GM18498 (cell line): ENCODE results near the gene ESYT2.
"Not testable (repeated sequence)": the region's sequence is repeated elsewhere in the genome, so short reads cannot be mapped to it uniquely, and the experiment has no call there.

ENCODE experiments used
- ATAC-seq: cut with Tn5 transposase; IDR thresholded peaks from one replicate; pipeline ENCODE4 v1.9.1; 2021; ENCODE audit warnings: mild to moderate bottlenecking, moderate library complexity; ENCODE audit not compliant: unreplicated experiment

Gene ESYT2

DNA sequence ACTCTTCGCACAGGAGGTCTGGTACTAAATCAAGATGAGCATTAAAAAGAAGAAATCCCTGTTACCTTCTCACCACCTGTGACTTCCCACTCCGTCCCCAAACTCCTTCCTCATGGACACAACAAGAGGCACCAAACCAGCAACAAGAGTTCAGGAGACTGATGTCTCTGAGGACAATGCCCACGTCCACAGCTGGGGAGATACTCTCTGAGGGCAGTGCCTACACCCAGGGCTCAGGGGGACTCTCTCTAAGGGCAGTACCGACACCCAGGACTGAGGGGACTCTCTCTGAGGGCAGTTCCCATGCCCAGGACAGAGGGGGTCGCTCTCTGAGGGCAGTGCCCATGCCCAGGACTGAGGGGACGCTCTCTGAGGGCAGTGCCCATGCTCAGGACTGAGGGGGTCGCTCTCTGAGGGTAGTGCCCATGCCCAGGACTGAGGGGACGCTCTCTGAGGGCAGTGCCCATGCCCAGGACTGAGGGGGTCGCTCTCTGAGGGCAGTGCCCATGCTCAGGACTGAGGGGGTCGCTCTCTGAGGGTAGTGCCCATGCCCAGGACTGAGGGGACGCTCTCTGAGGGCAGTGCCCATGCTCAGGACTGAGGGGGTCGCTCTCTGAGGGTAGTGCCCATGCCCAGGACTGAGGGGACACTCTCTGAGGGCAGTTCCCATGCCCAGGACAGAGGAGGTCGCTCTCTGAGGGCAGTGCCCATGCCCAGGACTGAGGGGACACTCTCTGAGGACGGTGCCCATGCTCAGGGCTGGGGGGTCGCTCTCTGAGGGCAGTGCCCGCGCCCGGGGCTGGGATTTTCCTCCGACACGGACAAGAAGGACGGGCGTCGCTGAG lies 125.4 kb downstream of the ESYT2 start:
- not testable (repeated sequence) for ATAC-seq

- ATAC-seq, result no peak
Observed at GRCh38 chr7:158702944-158703343, 126.4 kb downstream of the ESYT2 start.

- no peak for ATAC-seq
Observed at GRCh38 chr7:158702196-158702595, 127.1 kb downstream of the ESYT2 start.

GRCh38 chr7:158700008-158700407 lies 129.3 kb downstream of the ESYT2 start:
- ATAC-seq, result no peak

DNA sequence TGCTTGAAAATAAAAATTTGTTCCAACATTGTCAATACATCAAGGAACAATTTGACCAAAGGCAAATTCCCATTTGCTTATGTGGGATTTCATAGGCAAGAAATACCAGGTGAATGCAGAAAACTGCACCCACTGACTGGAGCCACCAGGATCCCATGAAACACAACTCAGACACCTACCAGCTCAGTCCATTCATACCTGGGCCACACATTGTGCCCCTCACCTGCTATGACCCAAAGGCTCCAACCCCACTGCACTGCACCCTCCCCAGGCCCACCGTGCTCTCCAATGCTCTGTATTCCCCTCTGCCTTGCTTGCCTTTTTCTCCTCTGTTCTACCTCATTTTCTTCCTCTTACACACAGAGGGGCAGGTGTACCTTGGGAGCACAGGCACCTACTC lies 130.0 kb downstream of the ESYT2 start:
- ATAC-seq, result no peak

DNA sequence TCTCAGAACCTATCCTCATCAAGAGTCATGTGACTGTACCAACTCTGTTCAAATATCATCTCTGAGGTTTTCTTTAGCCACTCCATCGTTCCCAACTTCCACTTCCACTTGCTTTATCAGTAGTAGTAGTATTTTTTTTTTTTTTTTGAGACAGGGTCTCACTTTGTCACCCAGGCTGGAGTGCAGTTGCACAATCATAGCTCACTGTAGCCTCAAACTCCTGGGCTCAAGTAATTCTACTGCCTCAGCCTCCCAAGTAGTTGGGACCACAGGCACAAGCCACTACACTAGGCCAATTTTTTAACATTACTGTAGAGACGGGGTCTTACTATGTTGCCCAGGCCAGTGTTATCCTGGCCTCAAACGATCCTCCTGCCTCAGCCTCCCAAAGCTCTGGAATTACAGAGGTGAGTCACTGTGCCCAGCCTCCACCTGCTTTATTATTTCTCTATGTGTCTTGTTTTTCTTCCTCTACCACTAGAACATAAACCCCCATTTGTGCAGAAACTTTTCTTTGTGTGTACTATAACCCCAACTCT lies 130.6 kb downstream of the ESYT2 start:
- no peak for ATAC-seq

DNA sequence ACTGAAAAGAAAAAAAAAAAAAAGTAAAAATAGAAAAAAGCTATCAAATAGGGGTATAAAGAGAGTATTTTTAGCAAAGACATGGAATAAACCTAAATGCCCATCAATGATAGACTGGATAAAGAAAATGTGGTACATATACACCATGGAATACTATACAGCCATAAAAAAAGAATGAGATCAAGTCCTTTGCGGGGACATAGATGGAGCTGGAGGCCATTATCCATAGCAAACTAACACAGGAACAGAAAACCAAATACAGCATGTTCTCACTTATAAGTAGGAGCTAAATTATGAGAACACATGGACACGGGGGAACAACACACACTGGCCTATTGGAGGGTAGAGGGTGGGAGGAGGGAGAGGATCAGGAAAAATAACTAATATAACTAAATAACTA lies 131.7 kb downstream of the ESYT2 start:
- not testable (repeated sequence) for ATAC-seq

- peak; percentile 93 for ATAC-seq
Observed at GRCh38 chr7:158695726-158696452, 133.4 kb downstream of the ESYT2 start.

- ATAC-seq, result no peak
Observed at GRCh38 chr7:158695056-158695455, 134.3 kb downstream of the ESYT2 start.

DNA sequence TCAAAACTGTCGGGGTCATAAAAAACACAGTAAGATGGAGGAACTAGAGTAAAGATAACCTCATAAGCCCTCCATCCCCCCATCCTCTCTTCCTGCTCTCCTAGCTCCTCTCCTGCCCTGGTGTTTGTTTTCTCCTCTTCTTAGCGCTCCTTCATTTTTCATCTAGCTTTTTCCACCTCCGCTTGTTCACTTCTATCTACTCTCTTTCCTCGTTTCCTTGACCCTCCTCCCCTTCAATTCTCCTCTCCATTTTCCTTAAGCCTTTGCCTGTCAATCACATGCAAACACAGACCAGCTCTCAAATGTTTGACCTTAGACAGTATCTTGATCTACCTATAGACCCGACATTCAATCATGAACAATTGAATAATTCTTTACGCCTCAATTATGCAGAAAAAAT lies 134.7 kb downstream of the ESYT2 start:
- ATAC-seq, result no peak

GRCh38 chr7:158689488-158689887 lies 139.8 kb downstream of the ESYT2 start:
- no peak for ATAC-seq

DNA sequence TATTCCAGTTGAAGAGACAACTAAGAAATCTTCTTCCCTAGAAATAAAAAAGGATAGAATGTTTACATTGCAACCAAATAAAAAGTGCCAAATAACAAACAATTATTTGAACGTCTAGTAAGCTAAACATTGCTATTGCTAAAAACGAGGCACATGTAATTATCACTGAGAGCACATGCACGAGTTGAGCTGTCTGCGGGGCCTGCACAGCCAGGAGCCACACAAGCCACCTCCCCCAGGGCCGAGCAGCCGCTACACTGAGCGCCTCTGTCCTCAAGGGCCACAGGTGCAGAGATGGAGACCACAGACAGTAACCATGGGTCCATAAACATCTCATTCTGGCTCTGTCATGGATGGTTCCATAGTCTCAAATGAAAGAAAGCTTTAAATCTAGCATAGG lies 141.9 kb downstream of the ESYT2 start:
- ATAC-seq, result no peak

DNA sequence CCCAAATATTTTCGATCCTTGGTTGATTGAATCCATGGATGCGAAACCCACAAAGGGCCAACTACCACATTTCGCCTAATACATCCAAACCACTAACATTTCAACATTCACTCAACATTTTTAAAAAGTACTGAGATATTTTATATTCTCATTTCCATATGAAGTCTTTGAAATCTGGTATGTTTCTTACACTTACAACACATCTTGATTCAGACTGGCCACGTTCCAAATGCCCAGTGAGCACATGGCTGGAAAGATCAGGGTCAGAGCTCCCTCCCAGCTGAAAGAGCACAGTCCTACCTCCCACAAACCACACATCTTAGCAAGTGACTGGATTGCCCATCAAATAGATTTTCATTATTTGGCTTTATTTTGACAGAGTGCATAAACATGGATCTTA lies 143.6 kb downstream of the ESYT2 start:
- no peak for ATAC-seq

DNA sequence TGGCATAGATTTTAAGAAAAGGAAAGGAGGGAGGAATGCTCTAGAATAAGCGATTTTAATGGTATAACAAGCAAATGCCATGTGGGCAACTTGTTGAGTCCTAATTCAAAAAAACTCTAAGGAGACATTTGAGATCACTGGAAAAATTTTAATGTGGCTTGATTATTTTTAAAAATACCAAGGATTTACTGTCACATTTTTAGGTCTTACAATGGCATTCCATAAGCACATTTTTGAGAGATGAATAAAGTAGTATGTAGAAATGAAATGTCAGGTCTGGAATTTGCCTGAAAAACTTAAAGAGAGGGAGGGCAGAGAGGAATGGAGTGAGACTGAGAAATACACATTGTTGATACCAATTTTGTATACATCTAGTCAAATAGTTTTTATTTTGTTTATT lies 145.0 kb downstream of the ESYT2 start:
- no peak for ATAC-seq

DNA sequence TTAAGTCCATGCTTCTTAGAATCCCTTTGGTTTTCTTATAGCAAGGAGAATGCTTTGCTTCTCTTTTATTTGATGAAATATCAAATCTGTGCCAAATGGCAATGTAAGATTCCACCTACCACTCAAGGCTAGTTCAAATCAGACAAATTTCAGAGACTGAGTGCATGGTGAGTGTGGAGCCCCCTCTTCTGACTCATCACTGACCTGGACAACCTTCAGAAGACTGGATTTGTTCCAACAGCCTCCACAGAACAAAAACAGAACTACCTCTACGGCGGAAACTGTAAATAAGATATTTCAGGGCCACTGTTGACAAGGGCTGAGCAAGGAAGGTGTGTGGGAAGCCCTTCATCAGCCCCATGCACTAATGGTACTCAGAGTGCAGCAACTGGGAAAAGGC lies 145.8 kb downstream of the ESYT2 start:
- ATAC-seq, result no peak

GRCh38 chr7:158682456-158682855 lies 146.9 kb downstream of the ESYT2 start:
- ATAC-seq, result no peak
